Measurements from ENCODE around the gene COL3A1.

COL3A1 gene

DNA sequence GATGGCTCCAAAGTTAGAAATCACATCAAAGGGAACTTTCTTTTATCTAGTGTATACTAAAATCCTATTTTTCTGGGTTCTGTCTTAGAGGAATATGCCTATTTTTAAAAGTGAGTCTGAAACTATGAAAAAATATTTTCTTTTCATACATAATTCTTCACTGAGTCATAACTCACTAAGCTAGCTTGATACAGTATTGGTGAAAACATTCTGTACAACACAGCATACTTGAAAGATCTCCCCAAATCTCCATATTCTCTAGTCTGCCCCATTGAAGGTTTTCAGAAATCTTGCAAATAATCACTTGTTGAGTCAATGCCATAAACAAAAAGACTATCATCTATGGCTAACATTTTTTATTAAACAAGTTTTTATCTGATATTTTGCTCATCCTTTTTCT, 44.5 kb downstream of the COL3A1 start:
- DNase-seq: no peak

GRCh38 chr2:189020179-189020578, 46.0 kb downstream of the COL3A1 start:
- no peak for DNase-seq

GRCh38 chr2:189022053-189022481, 47.9 kb downstream of the COL3A1 start:
- DNase-seq: no peak

- DNase-seq: no peak
Observed at GRCh38 chr2:189022492-189022891, 48.3 kb downstream of the COL3A1 start.

GRCh38 chr2:189024901-189025618, 50.9 kb downstream of the COL3A1 start:
- DNase-seq: no peak

- no peak for DNase-seq
Observed at GRCh38 chr2:189037518-189037917, 63.3 kb downstream of the COL3A1 start.

DNA sequence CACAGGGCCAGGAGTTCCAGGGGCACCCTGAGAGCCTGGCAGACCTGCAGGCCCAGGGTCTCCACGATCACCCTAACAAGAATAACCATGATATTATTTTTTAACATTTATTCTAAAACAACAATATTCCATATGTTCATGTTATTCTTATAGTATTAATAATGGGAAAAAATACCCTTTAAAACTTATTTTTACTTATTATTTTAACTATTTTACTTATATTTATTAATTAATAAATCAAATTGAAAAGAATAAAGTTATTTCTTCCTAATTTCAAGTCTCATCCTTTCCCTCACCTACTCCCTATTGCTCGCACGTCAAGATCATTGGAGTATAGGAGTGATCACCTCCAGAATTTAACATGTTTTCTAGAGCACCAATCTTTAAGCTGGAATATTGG, 71.7 kb downstream of the COL3A1 start:
- DNase-seq: no peak

DNA sequence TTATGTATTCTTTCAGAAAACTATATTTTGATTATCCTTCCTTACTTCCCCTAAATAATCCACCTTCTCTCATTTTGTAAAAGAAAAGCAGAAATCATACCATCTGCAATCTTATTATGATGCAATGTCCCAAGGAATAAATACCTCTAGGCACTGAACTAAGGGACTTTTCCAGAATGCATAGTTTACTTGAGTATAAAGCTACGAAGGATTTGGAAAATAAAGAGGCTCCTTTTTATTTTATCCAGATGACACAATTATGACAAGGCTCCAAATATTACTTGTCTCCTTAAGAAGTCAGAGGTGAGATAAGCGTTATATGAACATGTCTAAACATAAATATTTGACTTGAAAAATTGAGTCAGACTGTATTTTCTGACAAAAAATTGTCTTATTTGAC, 72.1 kb downstream of the COL3A1 start:
- DNase-seq: no peak

GRCh38 chr2:189047171-189047888, 73.2 kb downstream of the COL3A1 start:
- no peak for DNase-seq

DNA sequence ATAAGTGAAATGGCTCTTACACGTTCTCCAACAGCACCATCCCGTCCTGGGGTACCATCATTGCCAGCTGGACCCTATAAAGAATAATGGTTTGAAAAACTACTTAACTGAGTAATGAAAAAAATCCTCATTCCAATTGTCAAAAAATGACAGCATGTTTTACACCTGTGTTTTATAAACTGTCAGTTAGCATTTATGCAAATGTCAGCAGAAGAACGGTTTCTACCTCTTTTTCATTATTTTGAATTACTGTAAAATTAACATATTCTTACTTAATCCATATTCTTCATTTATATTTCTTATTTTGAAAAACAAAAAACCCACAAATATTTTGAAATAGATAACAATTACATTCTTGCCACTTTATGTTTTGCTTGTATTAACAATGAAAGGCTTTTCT, 74.0 kb downstream of the COL3A1 start:
- DNase-seq: no peak

DNA sequence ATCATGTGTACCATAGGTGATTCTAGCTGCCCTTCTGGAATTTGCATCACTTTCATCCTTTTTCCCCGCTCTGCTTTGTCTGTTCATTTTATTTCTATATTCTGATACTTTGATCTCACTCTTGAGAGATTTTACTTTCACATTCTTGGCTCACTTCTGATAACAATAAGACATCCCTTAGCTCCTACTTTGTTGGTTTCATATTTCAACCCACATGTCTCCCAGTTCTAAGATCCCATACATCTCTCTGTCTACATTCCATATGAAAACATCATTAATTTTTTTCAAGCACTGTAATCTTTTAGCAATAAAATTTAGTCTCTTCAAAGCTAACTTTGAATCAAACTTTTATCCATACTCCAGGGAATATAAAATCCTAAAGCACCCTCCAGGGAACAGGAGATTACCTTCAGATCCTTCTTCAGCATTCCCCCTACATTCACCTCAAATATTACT, 75.6 kb downstream of the COL3A1 start:
- DNase-seq: no peak

- DNase-seq: no peak
Observed at GRCh38 chr2:189050165-189050712, 76.1 kb downstream of the COL3A1 start.

DNA sequence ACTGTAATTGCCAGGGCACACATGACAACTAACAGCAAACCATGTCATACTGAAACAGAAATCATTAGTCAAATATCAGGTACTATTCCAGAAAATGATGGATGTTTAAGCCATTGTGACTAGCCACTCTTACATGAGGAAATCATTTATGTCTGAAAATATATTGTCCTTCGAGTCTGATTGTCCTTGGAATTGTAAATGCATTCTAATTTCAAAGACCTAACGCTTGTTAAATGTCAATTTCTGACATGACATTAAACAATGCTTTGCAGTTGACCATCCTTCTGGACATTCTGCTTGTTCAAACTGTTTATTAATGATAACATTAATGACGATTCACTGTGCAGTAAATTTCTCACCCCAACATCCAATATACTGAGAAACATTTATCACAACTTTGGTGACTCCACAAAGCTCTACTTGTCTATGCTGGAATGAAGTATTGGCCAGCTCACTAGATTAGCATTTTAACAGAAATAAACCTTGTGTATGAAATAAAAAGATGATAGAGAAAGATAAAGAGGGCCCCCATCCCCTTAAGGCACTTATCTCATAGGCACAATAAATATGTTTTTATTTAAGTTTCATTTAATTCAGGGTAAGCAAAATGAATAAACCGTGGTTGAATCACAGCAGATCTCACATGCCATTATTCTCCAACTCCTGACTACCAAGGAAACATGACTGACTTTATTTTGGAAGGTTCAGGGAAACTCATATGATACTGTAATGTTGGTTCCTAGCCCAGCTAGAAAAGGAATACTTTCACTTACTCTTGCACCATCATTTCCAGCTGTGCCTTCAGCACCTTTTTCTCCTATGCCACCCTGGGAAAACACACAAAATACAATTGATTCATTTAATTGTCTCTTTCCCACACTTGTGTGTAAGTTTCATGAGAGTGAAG, 82.3 kb downstream of the COL3A1 start:
- no peak for DNase-seq

GRCh38 chr2:189057316-189057715, 83.1 kb downstream of the COL3A1 start:
- DNase-seq: no peak

- DNase-seq: no peak
Observed at GRCh38 chr2:189060096-189060642, 86.0 kb downstream of the COL3A1 start.

Measured in inflammatory macrophage (primary cell).